Measurements from ENCODE around the gene GNB3. TPM values are rescaled to one million over a fixed set of nuclear protein-coding genes. Genes with fewer than 3 reads are reported as not detected.
A peak's percentile ranks its signal among the peaks of the same experiment; 100 is the strongest.
"Not testable (repeated sequence)": the region's sequence is repeated elsewhere in the genome, so short reads cannot be mapped to it uniquely, and the experiment has no call there.

GNB3 gene
- total RNA-seq, 2 donors from 2014 or later = 0.26 to 0.45 TPM

GRCh38 chr12:6863586-6864321, 23.0 kb downstream of the GNB3 start:
- Mint-ChIP-seq H3K27ac (peak overlapping the region; percentile 79), H3K4me1 (peaks cover 18% of the 10 kb centered on the region), H3K4me3 (no peak overlapping the region), H3K27me3 (no peaks in the 10 kb centered on the region), H3K36me3 (ENCODE audit: low read depth) (peaks cover 2% of the 10 kb centered on the region)
- no peak for DNase-seq
- no peaks in the 10 kb centered on the region for H3K9me3 ChIP-seq (ENCODE audit: control insufficient read depth, low read length, poor library complexity, severe bottlenecking)
- ATAC-seq = no peak

DNA sequence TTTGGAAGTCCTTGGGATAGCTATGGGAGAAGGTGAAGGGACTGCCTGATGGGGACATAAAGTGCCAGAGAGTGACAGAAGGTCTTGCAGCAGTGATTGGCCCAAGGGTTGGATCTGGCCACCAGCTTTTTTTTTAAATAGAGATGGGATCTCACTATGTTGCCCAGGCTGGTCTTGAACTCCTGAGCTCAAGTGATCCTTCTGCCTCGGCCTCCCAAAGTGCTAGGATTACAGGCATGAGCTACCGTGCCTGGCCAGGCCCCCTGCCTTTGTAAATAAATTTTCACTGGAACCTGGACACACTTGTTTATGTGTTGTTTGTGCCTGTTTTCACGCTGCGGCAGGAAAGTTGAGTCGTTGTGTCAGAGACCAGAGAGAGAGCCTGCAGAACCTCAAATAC, 24.6 kb downstream of the GNB3 start:
- H3K4me3 Mint-ChIP-seq = peak overlapping the region; percentile 25
- H3K27ac Mint-ChIP-seq; H3K27me3 Mint-ChIP-seq; H3K9me3 ChIP-seq (ENCODE audit: control insufficient read depth, low read length, poor library complexity, severe bottlenecking); DNase-seq; H3K36me3 Mint-ChIP-seq (ENCODE audit: low read depth); ATAC-seq: not testable (repeated sequence)
- H3K4me1 Mint-ChIP-seq = peaks cover 28% of the 10 kb centered on the region

GRCh38 chr12:6866163-6866919, 25.6 kb downstream of the GNB3 start:
- DNase-seq (no peak), ATAC-seq (no peak)
- peak overlapping the region; percentile 47 for H3K27ac Mint-ChIP-seq
- H3K4me1 Mint-ChIP-seq = peaks cover 36% of the 10 kb centered on the region
- H3K9me3 ChIP-seq (ENCODE audit: control insufficient read depth, low read length, poor library complexity, severe bottlenecking) = no peaks in the 10 kb centered on the region
- H3K4me3 Mint-ChIP-seq = peak overlapping the region; percentile 94
- peaks cover 2% of the 10 kb centered on the region for H3K36me3 Mint-ChIP-seq (ENCODE audit: low read depth)
- H3K27me3 Mint-ChIP-seq = no peaks in the 10 kb centered on the region

- peaks cover 2% of the 10 kb centered on the region for H3K36me3 Mint-ChIP-seq (ENCODE audit: low read depth)
Measured at GRCh38 chr12:6866920-6867412, 26.2 kb downstream of the GNB3 start.

DNA sequence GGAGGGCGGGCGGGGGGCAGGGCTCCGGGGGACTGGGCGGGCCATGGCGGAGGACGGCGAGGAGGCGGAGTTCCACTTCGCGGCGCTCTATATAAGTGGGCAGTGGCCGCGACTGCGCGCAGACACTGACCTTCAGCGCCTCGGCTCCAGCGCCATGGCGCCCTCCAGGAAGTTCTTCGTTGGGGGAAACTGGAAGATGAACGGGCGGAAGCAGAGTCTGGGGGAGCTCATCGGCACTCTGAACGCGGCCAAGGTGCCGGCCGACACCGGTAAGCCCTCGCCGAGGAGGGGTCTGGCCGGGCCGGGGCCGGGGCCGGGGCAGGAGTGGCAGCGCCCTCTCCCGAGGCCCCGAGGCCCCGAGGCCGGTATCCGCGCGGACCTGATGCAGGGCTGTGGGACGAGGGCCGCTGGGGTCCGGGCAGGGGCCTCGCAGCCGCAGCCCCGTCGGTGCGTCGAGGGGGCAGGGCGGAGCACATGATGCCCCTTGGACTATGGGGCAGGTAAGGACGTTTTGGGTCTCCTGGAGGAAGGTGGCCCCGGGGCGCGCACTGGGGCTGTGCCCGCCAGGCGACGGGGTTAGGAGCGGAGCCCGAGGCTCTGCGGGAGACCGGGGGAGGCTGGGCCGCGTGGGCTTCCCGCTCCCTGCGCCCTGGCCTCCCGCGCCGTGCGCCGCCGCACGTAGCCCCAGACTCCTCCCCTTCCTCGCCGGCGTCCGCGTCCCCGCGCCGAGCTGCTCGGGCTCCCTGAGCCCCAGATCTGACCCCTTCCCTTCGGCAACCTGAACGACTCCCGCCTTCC, 26.9 kb downstream of the GNB3 start, which contains the start of gene TPI1:
Gene TPI1, plus strand, starts transcription at position 119 of the 798 bp plus-strand sequence. Its CDS starts 36 bp downstream, at position 155.
- DNase-seq (peak; percentile 44 to 77 (median 77)), ATAC-seq (peak; percentile 77)
- H3K36me3 Mint-ChIP-seq (ENCODE audit: low read depth) = peaks cover 2% of the 10 kb centered on the region
- peaks cover 48% of the 10 kb centered on the region for H3K4me1 Mint-ChIP-seq
- no peaks in the 10 kb centered on the region for H3K9me3 ChIP-seq (ENCODE audit: control insufficient read depth, low read length, poor library complexity, severe bottlenecking)
- peak within 1 kb of the TSS; percentile 93 for H3K27ac Mint-ChIP-seq
- peak within 1 kb of the TSS; percentile 94 for H3K4me3 Mint-ChIP-seq
- H3K27me3 Mint-ChIP-seq = no peaks in the 10 kb centered on the region

More at GRCh38 chr12:6866920-6867412, 26.2 kb downstream of the GNB3 start:
- no peaks in the 10 kb centered on the region for H3K27me3 Mint-ChIP-seq
- ATAC-seq (no peak), DNase-seq (no peak)
- H3K4me1 Mint-ChIP-seq = peaks cover 42% of the 10 kb centered on the region
- H3K4me3 Mint-ChIP-seq = peak overlapping the region; percentile 94
- H3K27ac Mint-ChIP-seq = peak overlapping the region; percentile 47
- H3K9me3 ChIP-seq (ENCODE audit: control insufficient read depth, low read length, poor library complexity, severe bottlenecking) = no peaks in the 10 kb centered on the region

- no peaks in the 10 kb centered on the region for H3K9me3 ChIP-seq (ENCODE audit: control insufficient read depth, low read length, poor library complexity, severe bottlenecking)
- Mint-ChIP-seq H3K27ac (peak overlapping the region; percentile 93), H3K4me3 (peak overlapping the region; percentile 94), H3K27me3 (no peaks in the 10 kb centered on the region), H3K4me1 (peaks cover 50% of the 10 kb centered on the region), H3K36me3 (ENCODE audit: low read depth) (peaks cover 2% of the 10 kb centered on the region)
- DNase-seq (no peak), ATAC-seq (no peak)
Measured at GRCh38 chr12:6868211-6869048, 27.7 kb downstream of the GNB3 start.

- H3K9me3 ChIP-seq (ENCODE audit: control insufficient read depth, low read length, poor library complexity, severe bottlenecking) = no peaks in the 10 kb centered on the region
- H3K36me3 Mint-ChIP-seq (ENCODE audit: low read depth) = peaks cover 2% of the 10 kb centered on the region
- peak overlapping the region; percentile 93 for H3K27ac Mint-ChIP-seq
- peak overlapping the region; percentile 94 for H3K4me3 Mint-ChIP-seq
- peak; percentile 64 to 84 (median 72) for DNase-seq
- no peaks in the 10 kb centered on the region for H3K27me3 Mint-ChIP-seq
- ATAC-seq = peak; percentile 14
- peaks cover 52% of the 10 kb centered on the region for H3K4me1 Mint-ChIP-seq
Measured at GRCh38 chr12:6869049-6870021, 28.6 kb downstream of the GNB3 start.

GRCh38 chr12:6870304-6870703, 29.6 kb downstream of the GNB3 start:
- peaks cover 54% of the 10 kb centered on the region for H3K4me1 Mint-ChIP-seq
- H3K27ac Mint-ChIP-seq = peak overlapping the region; percentile 93
- not testable (repeated sequence) for DNase-seq; H3K27me3 Mint-ChIP-seq; H3K36me3 Mint-ChIP-seq (ENCODE audit: low read depth); ATAC-seq; H3K9me3 ChIP-seq (ENCODE audit: control insufficient read depth, low read length, poor library complexity, severe bottlenecking)
- peak overlapping the region; percentile 21 for H3K4me3 Mint-ChIP-seq

DNA sequence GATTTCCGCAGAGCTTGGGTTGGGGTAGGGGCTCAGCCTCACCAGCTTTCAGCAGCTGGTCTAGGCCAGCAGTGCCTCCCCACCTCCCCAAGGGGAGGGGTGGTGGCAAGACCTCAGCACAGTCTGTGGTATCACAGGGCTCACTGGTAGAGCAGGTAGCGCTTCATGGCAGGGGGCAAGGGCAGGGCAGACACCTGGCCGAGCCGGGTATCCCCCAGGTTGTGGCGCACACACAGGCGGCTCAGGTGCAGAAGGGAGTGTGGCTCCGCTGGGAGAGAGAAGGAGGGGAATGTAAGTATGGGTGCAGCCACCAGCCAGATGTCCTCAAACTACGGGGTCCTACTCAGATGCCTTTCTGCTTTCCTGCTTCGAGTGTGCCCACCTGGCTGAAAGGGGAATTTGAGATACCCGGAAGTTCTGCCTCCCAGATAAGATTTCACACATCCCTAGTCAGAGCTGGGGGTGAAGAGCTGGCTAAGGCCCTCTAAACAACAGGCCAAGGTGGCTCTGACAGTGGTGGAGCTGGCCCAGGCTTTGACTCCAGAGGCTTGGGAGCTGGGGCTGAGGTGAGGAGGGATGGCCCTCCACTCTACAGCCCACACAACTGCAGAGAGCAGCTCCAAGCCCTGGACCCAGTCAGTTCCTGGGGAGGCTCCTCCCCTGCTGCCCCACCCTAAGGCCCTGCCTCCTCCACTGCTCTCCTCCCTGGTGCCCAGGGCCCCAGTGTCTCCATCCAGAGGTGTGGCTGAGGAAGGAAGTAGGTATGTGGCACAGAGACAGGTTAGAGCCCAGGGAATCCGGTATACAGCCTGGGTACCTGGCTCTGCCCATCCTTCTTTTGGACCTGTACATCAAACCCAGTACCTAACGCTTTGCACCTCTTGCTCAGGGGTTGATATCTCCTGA, 30.6 kb downstream of the GNB3 start:
- DNase-seq (peak in 1 of 3 donors; percentile 33), ATAC-seq (no peak)
- no peaks in the 10 kb centered on the region for H3K27me3 Mint-ChIP-seq
- H3K4me3 Mint-ChIP-seq = peak overlapping the region; percentile 94
- H3K9me3 ChIP-seq (ENCODE audit: control insufficient read depth, low read length, poor library complexity, severe bottlenecking) = no peaks in the 10 kb centered on the region
- H3K27ac Mint-ChIP-seq = peak overlapping the region; percentile 93
- H3K36me3 Mint-ChIP-seq (ENCODE audit: low read depth) = peaks cover 3% of the 10 kb centered on the region
- peaks cover 58% of the 10 kb centered on the region for H3K4me1 Mint-ChIP-seq

GRCh38 chr12:6872073-6873048, 31.6 kb downstream of the GNB3 start:
- Mint-ChIP-seq H3K36me3 (ENCODE audit: low read depth) (peaks cover 6% of the 10 kb centered on the region), H3K4me1 (peaks cover 56% of the 10 kb centered on the region), H3K27me3 (no peaks in the 10 kb centered on the region)

More at GRCh38 chr12:6872073-6873048, 31.6 kb downstream of the GNB3 start:
- DNase-seq (peak; percentile 78 to 82 (median 81)), ATAC-seq (peak; percentile 46)
- H3K27ac Mint-ChIP-seq = peak overlapping the region; percentile 93
- no peaks in the 10 kb centered on the region for H3K9me3 ChIP-seq (ENCODE audit: control insufficient read depth, low read length, poor library complexity, severe bottlenecking)
- peak overlapping the region; percentile 94 for H3K4me3 Mint-ChIP-seq
